Spleen (tissue), 7 donors: ENCODE results near the gene FBXO47.

Experiments used
- CTCF ChIP-seq, 11 experiments: fragments of 200-600 bp in 7 of 11; fragments of 450-650 bp in 4 of 11; sonication (generic) in 4 of 11; IDR thresholded peaks in 8 of 11; conservative IDR thresholded peaks in 3 of 11; 1 replicate in 7 of 11; 2 replicates in 4 of 11; pipeline versions ENCODE4 v1.4.0 to v1.8.0; 2016 to 2021; ENCODE audit warnings: antibody characterized with exemption in 11 of 11, inconsistent platforms in 4 of 11, mild to moderate bottlenecking in 1 of 11
- POLR2AphosphoS5 ChIP-seq, 3 donors: sonication (generic); formaldehyde crosslinking; IDR thresholded peaks; one replicate each; pipeline ENCODE4 v1.5.1; 2017; ENCODE audit warnings: antibody characterized with exemption in 3 of 3
- donor health status: DM: no; HTN: no; CAD: no; lungs with moderate emphysema.
- donor health status: DM: no; HTN: no; CAD: no.
- donor health status: DM: no; HTN: no; CAD: no.

GRCh38 chr17:38958326-38958725, 8.9 kb downstream of the FBXO47 start:
- no peak for TF ChIP-seq CTCF (IDR thresholded peaks at IDR 0.05 in 8 of 11, conservative IDR thresholded peaks at IDR 0.05 in 3 of 11)
- TF ChIP-seq POLR2AphosphoS5 (IDR thresholded peaks at IDR 0.05), result no peak
